Activated gamma-delta T cell treated with anti-CD3 and anti-CD28 coated beads, Interleukin-2, amount 50 U/mL, for 16 hours (primary cell): ENCODE results near the gene SEC24A.
A peak's percentile ranks its signal among the peaks of the same experiment; 100 is the strongest.
"Not testable (repeated sequence)": the region's sequence is repeated elsewhere in the genome, so short reads cannot be mapped to it uniquely, and the experiment has no call there.

Experiments used
- DNase-seq: peaks from one replicate; pipeline ENCODE4 v3.0.0-alpha.2; 2020; ENCODE audit warnings: low read depth

SEC24A gene

DNA sequence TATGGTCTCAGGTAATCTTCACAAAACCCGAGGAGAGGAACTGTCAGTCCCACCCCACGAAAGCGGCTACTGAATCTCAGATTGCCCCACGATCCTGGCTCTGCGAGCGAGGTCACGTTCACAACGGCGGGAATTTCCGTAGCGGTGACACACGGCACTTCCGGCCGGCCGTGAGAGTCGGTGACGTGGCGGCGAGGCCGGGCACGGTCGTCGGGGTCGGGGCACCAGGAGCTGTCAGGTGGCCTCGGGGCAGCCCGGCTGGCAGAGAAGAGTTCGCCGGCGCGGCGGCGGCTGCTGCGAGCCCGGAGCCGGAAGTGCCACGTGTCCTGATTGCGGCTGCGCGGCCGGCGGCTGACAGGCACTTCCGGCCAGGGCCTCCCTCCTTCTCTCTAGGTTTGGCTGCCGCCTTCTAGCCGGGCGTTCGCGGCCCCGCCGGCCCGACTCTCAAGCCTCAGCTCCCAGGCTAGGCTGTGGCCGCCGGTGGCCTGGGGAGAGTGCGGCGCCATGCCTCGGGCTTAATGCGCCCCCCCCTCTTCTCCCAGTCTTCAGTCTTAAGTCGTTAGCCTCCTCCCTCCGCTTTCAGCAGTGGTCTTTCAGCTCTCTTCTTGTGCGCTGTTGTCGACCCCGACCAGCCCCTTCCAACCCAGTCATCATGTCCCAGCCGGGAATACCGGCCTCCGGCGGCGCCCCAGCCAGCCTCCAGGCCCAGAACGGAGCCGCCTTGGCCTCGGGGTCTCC lies at the start of gene SEC24A:
SEC24A (plus strand) TSS at position 361 of the 738 bp plus-strand sequence; CDS start at position 653, 292 bp downstream.
- DNase-seq, result peak; percentile 82

DNA sequence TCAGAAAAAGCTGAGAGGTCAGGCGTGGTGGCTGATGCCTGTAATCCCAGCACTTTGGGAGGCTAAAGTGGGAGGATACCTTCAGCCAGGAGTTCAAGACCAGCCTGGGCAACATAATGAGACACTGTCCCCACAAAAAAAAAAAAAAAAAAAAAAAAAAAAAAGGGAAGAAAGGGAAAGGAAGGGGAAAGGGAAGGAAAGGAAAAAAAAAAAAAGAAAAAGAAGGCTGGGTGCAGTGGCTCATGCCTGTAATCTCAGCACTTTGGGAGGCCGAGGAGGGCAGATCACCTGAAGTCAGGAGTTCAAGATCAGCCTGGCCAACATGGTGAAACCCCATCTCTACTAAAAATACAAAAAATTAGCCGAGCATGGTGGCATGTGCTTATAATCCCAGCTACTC lies 48.8 kb upstream of the SEC24A start:
- not testable (repeated sequence) for DNase-seq

DNA sequence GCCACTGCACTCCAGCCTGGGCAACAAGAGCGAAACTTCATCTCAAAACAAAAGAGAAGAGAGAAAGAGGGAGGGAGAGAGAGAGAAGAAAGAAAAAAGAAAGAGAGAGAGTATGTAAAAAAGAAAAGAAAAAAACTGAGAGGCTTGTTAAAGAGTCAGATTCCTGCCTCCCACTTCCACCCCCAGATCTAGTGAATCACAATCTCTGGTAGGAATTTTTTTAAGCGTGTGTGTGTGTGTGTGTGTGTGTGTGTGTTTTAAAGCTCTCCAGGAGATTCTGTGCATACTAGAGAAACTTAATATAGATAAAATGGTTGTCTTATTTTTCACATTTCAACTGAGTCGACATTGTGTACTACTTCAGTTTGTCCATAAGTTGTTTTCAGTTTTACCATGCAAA lies 48.0 kb upstream of the SEC24A start:
- no peak for DNase-seq

DNA sequence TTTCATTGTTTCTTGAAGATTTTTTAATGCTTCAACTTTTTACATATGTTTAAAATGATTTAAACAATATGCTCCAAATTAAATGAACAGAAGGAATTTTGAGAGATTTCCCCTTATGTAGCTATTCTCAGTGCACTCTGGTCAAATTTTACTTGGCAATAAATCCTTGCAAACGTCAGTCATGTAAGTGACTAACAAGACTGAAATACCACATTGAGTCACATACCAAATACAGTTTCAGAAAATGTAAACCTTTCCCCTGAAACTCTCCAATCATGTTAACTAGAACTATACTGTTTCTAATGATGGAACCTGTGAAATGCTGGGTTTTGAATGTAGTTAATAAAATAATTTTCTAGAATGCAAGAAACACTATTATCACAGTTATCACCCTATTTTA lies 45.5 kb upstream of the SEC24A start:
- no peak for DNase-seq

DNA sequence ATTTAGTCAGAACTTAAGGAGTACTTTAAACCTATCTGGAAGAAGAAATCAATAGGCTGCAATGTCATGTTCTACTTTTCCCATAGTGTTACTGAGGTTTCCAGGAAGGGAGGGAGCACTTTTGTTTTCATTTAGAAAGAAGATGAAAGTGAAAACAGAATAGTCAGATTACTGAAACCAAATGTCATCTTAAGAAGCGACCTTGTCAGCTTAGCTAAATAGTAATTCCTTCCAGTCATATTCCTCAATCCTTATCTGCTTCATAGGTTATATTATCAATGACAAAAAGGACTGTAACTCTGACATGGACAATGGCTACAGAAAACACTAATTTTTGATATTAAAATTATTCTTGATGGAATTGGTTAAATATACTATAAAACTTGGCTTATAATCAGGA lies 43.7 kb upstream of the SEC24A start:
- DNase-seq, result no peak

DNA sequence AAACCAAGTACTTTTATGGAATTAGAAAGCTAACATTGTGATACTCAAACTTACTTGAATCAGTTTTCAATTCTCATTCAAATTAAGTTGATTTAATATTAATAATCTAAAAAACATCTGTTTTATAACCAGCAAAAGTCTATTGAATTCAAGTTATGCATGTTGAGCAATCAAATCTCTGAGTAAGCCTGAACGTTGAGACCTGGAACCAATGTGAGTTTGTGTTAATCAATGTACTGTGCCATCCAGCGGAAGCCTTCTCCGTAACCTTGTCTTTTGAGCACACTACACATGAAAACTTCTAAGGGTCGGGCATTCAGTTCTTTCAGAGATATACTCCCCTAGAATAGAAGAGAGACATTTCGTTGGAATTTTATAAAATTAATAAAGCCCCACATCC lies 41.9 kb upstream of the SEC24A start:
- DNase-seq, result no peak

DNA sequence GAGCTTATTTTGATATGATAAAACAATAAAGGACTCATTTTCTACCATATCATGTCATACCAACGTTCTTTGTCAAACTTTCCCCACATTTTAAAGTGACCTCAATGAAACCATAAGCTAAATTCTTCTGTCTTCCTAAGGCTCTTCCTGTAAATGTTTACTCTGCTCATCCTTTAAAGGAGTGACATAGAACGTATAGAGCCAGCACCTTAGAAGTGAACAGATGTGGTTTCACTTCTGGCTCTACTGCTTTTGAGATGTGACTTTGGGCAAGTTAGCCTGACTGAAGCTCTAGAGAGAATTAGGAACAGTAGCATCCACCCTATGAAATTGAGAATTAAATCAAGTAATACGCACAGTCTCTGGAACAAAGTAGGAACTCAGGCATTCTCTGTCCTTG lies 40.0 kb upstream of the SEC24A start:
- DNase-seq, result no peak

DNA sequence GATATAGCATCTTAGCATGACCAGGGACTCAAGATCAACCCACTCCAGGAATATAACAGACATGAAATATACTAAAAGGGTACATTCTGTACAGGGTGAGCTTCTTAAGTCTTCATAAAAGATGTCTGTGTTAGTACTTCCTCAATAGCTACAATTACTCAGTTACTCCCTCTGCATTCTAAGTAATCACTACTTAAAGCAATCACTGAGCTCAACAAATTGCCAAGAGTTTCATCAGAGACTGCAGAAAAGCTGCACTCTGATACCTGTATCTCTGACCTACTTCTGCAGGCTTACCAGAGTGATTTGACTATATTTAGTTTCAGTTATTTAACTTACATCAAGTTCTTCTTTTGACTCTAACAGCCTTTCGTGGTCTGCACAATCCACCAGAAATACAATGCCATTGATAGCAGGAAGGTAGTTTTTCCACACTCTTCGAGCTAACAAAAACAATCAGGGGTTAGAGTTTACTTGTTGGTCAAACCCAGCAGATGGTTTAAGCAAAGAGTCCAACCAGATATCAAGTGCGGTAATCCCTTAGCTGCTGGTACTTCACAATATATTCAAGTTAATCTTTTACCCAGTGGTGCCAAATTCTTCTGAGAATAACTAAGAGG lies 39.2 kb upstream of the SEC24A start:
- no peak for DNase-seq

DNA sequence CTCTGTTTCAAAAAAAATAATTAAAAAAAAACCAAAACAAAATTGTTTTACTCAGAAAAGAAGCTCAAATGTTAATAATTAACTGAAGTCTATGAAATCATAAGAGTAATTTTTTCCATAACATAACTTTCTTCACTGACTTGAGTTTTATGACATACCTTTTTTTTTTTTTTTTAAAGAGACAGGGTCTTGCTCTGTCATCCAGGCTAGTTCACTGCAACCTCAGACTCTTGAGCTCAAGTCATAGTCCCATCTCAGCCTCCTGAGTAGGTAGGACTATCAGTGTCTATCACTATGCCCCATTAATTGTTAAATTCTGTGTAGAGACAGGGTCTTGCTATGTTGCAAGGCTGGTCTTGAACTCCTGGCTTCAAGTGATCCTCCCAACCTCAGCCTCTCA lies 37.9 kb upstream of the SEC24A start:
- no peak for DNase-seq

DNA sequence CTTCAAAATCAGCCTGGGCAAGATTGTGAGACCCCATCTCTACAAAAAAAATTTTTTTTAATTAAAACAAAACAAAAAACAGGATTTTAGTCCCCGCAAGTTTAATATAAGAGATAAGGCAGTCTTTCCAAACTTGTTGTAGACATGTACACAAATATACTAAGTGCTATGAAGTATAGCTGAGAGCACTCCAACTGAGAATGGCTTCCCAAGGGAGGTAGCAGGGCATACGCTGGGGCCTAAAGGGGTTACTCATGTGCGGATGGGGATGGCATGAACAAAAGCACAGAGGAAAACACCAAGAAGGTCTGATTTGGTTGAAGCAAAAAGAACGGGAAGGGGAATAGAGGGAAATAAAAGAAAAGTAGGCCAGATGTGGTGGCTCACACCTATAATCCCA lies 37.1 kb upstream of the SEC24A start:
- DNase-seq, result no peak

DNA sequence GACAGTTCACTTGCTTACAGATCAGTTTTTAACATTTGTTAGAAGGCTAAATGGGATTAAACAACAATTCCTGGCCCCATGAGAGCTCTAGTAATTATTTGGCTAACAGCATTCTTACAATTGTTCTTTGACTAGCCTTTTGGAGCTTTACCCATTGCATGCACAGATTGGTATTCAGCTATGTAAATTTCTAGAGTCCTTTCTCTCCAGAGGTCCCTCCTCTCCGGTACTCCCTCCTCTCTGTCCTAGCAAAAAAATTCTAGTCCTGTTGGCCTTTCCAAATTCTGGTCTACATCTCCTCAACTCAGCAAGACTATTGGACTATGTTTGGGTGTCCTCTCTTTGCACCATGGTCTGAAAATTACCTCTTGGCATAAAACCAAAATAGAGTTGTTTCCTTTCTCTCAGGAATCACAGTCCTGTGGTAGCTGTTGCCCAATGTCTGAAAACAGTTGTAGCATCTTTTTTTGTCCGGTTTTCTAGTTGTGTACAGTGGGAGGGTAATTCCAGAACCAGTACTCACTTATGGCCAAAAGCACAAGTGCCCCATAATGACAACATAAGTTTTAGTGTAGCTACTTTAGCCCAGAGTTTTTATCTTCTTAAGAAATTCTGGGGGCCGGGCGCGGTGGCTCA lies 34.0 kb upstream of the SEC24A start:
- no peak for DNase-seq

DNA sequence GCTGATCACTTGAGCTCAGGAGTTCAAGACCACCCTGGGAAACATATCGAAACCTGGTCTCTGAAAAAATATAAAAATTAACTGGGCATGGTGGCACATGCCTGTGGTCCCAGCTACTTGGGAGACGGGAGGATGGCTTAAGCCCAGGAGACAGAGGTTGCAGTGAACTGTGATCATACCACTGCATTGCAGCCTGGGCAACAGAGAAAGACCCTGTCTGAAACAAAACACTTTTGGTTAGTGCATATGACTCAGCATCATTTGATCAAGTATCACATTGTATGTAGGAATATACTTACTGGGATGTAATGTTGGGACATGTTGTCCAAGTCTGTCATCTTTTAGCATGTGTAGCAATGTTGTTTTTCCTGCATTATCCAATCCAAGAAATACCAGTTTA lies 28.0 kb upstream of the SEC24A start:
- DNase-seq, result no peak

DNA sequence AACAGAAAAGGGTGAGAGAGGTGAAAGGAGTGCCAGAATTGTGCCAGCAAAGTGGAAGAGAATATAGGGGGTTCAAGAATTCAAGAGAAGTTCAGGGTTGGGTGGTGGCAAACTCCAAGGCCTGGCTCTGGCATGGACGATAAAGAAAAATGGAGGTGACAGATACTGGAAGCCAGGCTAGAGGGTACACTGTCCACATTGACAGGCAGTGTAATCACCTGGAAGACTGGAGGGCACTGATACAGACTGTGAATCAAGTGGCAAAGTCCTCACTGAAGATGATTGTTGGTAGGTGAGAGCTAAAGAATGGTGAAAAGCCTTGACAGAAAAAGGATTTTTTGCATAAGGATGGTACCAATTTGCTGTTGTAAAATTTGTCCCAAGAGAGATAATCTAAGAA lies 23.0 kb upstream of the SEC24A start:
- DNase-seq, result no peak

DNA sequence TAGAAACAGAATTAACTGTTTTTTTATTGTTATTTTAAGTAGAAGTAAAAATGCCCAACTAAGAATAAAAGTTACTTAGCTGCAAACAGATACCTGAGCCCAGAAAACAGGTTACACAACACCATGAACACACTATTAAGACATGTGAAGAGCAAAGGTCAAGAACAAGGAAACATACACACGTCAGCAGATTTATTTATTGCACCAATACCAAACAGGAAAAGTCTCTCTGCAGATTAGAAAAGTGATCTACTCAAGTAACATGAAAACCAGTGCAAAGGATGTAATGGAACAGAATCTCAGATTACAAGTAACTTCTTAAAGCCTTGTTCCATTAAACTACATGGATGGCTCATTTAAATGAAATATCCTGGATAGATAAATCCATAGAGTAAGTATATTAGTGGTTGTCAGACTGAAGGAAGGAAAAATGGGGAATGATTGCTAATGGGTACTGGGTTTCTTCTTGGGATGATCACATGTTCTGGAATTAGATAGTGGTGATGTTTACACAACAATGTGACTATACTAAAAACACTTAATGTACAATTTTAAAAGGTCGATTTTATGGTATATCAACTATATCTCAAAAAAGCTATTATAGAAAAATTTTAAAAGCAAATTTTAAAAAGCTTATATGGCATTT lies 22.1 kb upstream of the SEC24A start:
- no peak for DNase-seq

DNA sequence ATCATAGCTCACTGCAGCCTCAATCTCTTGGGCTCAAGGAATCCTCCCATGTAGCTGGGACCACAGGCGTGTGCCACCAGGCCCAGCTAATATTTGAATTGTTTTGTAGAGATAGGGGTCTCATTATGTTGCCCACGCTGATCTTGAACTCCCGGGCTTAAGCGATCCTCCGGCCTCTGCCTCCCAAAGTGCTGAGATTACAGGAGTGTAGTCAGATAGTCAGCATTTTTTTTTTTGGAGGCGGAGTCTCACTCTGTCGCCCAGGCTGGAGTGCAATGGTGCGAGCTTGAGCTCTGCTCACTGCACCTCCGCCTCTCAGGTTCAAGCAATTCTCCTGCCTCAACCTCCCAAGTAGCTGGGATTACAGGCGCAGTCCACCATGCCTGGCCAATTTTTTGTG lies 14.4 kb upstream of the SEC24A start:
- DNase-seq, result no peak

DNA sequence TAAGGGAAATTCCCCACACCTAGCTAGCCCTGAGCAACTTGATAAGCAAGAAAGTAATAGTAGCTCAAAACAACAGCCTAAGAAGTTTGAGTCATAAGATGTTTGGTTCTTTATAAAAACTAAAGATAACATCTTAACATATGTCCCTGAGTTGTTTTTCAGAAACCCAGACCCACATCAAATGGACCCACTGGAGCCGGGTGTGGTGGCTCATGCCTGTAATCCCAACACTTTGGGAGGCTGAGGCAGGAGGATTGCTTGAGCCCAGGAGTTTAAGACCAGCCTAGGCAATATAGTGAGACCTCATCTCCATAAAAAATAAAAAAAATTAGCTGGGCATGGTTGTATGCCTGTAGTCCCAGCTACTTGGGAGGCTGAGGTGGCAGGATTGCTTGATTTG lies 13.2 kb upstream of the SEC24A start:
- not testable (repeated sequence) for DNase-seq

DNA sequence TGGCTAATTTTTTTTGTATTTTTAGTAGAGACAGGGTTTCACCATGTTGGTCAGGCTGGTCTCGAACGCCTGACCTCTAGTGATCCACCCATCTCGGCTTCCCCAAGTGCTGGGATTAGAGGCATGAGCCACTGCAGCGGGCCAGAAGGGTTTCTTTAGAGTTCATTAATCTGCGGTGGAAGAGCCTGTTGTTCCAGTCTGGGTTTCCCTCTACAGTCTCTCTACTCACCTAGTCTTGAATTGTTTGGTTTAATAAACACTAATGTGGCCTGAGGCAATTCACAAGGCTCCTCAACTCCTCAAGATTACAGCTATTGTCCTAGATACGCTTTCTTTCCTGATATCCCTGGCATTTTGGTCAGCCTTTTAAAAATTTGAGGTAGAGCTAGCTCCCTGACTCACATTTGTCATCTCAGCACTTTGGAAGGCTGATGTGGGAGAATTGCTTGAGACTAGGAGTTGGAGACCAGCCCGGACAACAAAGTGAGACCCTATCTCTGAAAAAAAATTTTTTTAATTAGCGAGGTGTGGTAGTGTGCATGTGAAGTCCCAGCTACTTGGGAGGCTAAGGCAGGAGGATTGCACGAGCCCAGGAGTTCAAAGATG lies 11.4 kb upstream of the SEC24A start:
- no peak for DNase-seq

DNA sequence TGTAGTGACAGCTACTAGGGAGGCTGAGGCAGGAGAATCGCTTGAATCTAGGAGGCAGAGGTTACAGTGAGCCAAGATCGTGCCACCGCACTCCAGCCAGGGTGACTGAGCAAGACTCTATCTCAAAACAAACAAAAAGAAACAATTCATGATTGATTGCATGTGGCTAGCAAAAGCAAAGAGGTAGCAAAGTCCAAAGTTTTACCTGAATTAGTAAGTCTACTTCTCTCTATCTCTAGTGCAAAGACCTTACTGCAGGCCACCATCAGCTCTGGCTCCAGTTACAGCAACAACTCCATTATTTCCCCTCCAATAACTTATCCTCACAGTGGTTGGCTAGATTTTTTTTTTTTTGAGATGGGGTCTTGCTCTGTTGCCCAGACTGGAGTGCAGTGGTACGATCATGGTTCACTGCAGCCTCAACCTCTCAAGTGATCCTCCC lies 9.8 kb upstream of the SEC24A start:
- no peak for DNase-seq

DNA sequence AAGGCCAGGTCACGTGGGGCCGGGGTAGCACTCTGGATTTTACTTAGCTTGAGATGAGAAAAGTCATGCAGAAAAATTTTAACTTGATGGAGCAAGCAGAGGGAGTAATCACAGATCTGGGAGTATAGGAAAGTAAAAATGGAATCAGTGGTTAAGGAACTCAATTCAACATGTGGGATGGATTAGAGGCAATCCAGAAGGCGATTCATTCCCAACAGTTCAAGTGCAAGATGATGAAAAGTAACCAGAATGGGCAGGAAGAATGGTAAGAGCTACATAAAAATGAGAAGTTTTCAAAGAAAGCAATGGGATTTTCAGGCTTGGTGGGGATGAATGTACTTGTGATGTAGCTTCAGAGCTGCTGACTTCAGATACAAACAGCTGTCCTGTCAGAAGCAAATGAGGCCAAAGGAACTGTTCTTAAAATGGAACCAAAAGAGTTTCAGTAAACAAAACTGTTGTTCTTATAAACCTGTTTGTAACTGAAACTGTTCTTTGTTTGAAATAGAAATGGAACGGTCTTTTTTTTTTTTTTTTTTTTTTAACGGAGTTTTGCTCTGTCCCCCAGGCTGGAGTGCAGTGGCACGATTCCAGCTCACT lies 5.6 kb upstream of the SEC24A start:
- DNase-seq, result no peak

DNA sequence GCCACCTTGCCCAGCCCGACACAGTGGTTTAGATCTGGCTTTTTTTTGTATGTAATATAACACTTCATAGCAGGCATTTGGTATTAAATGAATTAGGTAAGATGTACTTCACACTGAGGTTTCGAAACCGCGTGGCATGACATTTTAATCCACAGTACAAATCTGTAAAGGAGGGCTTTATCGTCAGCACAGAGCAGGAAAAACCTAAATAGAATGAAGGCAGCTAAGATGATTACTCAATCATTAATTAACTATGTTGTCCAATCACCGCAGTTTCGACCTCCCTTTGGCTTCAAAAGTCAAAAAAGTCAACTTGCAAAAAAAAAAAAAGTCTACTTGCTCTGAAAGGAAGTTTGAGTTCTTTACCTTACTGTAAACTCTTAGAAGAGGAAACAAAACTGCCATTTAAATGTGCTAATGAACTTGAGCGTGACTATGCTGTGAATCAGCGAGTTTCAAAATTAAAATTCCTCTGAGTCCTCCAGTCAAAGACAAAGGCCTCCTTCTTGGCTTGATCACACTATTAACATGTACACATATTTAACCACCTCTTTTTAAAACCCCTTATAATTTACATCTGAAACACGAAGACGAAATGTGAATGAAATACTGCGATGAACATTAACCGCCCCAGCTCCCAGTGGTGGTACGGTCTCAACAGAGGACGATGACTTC lies 698 bp upstream of the SEC24A start:
- DNase-seq, result no peak

DNA sequence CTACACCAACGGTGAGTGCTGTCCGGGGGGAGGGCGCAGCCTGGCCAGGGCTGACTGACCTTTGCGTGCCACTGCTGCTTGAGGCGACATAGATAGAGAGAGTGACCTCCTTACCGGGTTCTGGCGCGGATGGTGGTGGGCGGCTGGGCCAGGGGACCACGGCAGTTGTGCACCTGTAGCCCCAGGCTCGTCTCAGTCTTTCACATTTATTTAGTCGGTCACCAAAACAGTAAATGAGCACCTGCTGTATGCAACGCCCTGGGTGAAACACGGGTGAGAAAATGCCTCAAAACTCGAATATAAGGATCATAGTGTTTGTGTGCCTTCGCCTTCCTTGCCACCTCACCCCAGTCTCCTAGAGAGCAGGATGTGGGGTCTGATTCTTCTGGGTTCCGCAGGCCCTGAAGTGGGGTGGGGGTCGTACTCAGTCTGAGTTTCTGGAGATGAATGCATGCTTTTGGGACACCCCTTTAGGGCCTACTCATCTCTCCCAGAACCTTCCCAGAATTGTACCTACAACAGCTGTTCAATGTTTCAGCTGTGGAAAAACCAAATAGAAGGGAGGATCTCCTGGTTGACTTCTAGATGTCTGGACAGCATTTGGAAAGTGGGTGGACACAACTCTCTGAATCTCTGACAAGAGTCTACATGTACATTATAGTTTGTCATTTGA lies 714 bp downstream of the SEC24A start:
- DNase-seq, result no peak
